GM19035 (cell line): Measurements from ENCODE around the gene NDUFA11.
"Not testable (repeated sequence)": the region's sequence is repeated elsewhere in the genome, so short reads cannot be mapped to it uniquely, and the experiment has no call there.

Experiments used
- ATAC-seq: cut with Tn5 transposase; IDR thresholded peaks from one replicate; pipeline ENCODE4 v1.9.1; 2021; ENCODE audit not compliant: unreplicated experiment

The NDUFA11 gene

GRCh38 chr19:5891572-5891937 lies 12.0 kb downstream of the NDUFA11 start:
- no peak for ATAC-seq

DNA sequence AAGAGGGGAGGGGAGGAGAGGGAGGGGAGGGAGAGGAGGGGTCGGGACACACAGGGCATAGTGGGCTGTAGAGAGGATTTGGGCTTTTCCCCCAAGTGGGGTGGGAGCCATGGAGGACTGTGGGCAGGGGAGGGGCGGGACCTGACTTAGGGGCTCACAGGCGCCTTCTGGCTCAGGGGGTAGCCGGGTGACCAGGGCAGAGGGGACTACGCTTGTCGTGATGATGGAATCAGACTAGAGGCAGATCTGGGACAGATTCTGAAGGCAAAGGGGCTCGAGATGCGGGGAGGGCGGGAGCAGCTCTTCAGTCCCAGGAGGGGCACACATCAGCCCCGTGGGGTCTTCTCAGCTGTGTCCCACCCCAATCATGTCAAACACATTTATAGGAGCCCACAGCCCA lies 13.5 kb downstream of the NDUFA11 start:
- ATAC-seq: no peak

GRCh38 chr19:5889288-5889971 lies 14.2 kb downstream of the NDUFA11 start:
- no peak for ATAC-seq

- ATAC-seq: not testable (repeated sequence)
These were observed 19.4 kb downstream of the NDUFA11 start for GRCh38 chr19:5884065-5884811.

DNA sequence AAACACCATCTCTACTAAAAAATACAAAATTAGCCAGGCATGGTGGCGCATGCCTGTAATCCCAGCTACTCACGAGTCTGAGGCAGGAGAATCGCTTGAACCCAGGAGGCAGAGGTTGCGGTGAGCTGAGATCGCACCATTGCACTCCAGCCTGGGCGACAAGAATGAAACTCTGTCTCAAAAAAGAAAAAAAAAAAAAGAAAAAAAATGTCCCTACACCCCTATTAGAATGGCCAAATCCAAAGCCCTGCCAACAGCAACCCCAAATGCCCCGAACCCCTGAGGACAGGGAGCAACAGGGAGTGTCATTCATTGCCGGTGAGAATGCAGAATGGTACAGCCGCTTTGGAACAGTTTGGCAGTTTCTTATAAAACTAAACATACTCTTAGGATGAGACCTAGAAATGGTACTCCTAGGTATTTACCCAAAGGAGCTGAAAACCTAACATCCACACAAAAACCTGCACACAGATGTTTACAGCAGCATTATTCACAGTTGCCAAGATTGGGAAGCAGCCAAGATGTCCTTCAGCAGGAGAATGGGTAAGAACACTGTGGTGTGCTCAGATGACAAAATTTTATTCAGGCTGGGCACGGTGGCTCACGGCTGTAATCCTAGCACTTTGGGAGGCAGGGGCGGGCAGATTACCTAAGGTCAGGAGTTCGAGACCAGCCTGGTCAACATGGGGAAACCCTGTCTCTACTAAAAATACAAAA lies 20.3 kb downstream of the NDUFA11 start:
- not testable (repeated sequence) for ATAC-seq

GRCh38 chr19:5882421-5882968 lies 21.1 kb downstream of the NDUFA11 start:
- no peak for ATAC-seq

- ATAC-seq: no peak
These were observed 21.9 kb downstream of the NDUFA11 start for GRCh38 chr19:5881543-5882299.

DNA sequence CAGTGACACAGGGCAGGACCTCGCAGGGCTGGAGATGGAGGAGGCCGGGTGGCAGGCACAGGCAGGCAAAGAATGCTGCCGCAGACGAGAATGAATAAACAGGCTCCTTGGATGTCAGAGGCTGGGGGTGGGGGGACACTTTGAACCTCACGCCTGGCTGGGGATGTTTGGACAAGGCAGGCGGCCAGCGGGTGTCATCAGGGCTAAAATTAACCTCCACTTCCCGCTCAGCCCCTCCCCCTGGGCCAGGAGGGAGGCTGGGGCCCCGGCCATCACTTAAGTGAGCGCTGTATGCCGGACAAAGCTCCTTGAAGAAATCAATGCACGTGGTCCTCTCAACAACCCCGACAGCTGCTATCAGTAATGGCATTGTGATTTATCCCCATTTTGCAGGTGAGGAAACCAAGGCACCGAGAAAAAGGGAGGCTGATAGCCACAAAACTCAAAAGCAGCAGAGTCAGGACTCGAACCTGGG lies 22.9 kb downstream of the NDUFA11 start:
- no peak for ATAC-seq

DNA sequence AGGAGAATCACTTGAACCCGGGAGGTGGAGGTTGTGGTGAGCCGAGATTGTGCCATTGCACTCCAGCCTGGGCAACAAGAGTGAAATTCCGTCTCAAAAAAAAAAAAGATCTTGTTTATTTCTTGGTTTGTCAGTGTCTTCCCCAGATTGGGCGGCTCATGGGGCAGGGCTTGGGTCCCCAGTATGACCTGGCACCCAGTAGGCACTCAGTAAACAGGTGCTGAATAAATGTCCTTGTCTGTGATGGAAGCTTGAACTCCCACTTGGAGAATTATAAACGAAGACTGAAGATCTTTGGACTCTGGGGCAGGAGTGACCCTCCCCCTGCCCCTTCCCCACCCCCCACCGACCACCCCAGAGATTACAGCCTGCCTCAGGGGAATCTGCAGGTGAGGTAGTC lies 23.4 kb downstream of the NDUFA11 start:
- no peak for ATAC-seq

- no peak for ATAC-seq
These were observed 25.7 kb downstream of the NDUFA11 start for GRCh38 chr19:5877882-5878281.

DNA sequence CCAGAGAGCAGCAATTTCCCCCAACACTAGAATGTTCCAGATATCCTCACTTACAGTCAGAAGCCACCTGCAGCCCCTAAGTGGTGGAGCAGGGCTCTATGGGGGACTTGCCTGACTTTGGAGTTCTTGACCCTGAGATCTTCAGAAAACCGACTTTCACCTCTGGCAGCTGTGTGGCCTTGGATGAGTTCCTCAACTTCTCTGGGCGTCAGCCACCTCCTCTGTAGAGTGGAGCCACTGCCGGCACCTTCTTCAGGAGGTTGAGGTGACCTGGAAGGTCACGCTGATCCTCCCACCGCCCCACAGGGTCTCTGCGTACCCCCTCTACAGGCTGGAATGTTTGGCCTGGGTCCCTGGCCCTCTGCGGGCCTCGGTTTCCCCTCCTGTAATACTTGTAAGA lies 26.2 kb downstream of the NDUFA11 start:
- ATAC-seq: no peak

GRCh38 chr19:5874496-5874895 lies 29.1 kb downstream of the NDUFA11 start:
- ATAC-seq: not testable (repeated sequence)

GRCh38 chr19:5873617-5874199 lies 29.9 kb downstream of the NDUFA11 start:
- no peak for ATAC-seq

- no peak for ATAC-seq
These were observed 32.6 kb downstream of the NDUFA11 start for GRCh38 chr19:5870986-5871394.

DNA sequence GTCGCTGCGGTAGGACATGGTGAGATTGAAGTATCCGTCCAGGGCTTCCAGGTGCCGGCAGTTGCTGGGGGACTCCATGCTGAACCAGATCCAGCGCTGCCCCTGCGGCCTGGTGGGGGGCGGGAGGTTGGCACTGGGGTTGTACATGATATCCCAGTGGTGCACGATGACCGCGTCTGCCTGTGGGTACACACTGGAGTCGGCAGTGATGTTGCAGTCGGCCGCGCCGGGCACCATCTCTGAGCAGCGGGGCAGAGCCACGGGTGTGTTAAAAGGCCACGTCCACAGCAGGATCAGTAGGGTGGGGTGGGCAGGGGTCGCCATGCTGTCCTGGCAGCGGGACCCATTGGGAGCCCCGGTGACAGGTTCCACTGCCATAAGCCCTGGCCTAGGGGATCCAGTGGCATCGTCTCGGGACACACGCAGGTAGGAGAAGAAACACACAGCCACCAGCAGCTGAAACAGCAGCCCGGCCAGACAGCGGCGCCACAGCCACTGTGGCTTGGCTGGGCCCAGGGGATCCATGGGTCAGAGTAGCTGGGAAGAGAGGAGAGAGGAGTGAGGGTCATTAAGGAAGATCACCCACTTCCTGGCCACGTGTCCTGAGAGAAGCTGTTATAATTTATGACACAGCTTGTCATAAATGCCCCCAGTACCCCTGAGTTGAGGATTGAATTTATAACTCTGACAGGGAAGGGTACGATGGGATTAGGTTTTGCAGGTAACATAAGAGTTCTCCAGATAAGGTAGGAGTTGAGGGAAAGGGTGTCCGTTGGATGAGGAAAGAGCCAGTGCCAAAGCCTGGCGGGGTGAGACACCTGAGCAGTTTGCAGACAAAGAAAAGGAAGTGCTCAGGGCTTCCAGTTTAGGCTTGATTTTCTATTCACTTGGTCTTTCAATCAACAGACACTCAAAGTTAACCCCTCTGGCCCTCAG lies 36.1 kb downstream of the NDUFA11 start:
- no peak for ATAC-seq

- ATAC-seq: no peak
These were observed 37.8 kb downstream of the NDUFA11 start for GRCh38 chr19:5865772-5866171.

- no peak for ATAC-seq
These were observed 38.7 kb downstream of the NDUFA11 start for GRCh38 chr19:5864725-5865486.

DNA sequence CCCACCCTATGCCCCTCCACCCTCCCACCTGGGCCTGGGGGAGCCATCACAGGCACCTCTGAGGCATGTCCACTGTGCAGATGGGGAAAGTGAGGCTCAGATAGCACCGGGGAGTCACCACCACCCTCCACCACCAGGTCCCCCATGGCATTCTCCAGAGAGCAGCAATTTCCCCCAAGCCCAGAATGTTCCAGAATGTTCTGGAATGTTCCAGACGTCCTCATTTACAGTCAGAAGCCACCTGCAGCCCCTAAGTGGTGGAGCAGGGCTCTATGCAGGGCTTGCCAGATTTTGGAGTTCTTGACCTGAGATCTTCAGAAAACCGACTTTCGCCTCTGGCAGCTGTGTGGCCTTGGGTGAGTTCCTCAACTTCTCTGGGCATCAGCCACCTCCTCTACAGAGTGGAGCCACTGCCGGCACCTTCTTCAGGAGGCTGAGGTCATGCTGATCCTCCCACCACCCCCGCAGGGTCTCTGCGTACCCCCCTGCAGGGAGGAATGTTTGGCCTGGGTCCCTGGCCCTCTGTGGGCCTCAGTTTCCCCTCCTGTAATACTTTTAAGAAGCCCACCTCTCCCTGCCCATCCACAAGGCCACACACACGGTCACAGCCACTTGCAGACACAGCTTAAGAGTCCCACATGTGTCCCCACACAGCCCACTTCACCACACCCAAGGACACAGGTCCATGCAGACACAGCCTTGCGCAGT lies 39.4 kb downstream of the NDUFA11 start:
- no peak for ATAC-seq
